Ascending aorta (tissue), 2 donors: ENCODE results near the gene EIF3I. TPM values are rescaled to one million over a fixed set of nuclear protein-coding genes. Genes with fewer than 3 reads are reported as not detected.

Source experiments
- DNase-seq, 2 donors: peaks; one replicate each; pipeline ENCODE4 v3.0.0-alpha.2; 2019; ENCODE audit warnings: low spot score in 2 of 2
- H3K27ac ChIP-seq, 2 donors: fragments of 200-600 bp; sonication (generic); one replicate each; pipeline ENCODE4 v1.5.1; 2016 to 2017; ENCODE audit warnings: mild to moderate bottlenecking in 1 of 2
- H3K27me3 ChIP-seq: fragments of 200-600 bp; sonication (generic); one replicate; pipeline ENCODE4 v1.5.1; 2017
- H3K36me3 ChIP-seq, 2 donors: fragments of 200-600 bp; sonication (generic); one replicate each; pipeline ENCODE4 v1.5.1; 2016
- H3K4me1 ChIP-seq, 2 donors: fragments of 200-600 bp; sonication (generic); one replicate each; pipeline ENCODE4 v1.5.1; 2016 to 2017; ENCODE audit warnings: mild to moderate bottlenecking in 1 of 2
- H3K4me3 ChIP-seq, 2 donors: fragments of 200-600 bp; sonication (generic); one replicate each; pipeline ENCODE4 v1.5.1; 2016 to 2017; ENCODE audit warnings: mild to moderate bottlenecking in 1 of 2
- H3K9me3 ChIP-seq, 2 donors: fragments of 200-600 bp; sonication (generic); one replicate each; pipeline ENCODE4 v1.5.1; 2016
- intact Hi-C: fragments of 100-400 bp; cut with DNase I; formaldehyde crosslinking; loops from one replicate; pipeline ENCODE4 v1.15.1; 2023
- total RNA-seq: library from RNA; depleted of rRNA; stranded (reverse); fragments of >200 nt; gene quantifications from one replicate; pipeline ENCODE4 v1.1.0, GENCODE V29; 2016
- TF ChIP-seq, protein P1 (sequence below), 3 experiments: fragments of 200-600 bp in 2 of 3; fragments of 450-650 bp in 1 of 3; sonication (generic) in 2 of 3; IDR thresholded peaks; one replicate each; pipeline ENCODE4 v1.5.1; 2016 to 2019; ENCODE audit warnings: antibody characterized with exemption in 3 of 3, mild to moderate bottlenecking in 1 of 3, moderate library complexity in 1 of 3

EIF3I gene
- total RNA-seq, 1 donor from 2014 or later = 234 TPM

DNA sequence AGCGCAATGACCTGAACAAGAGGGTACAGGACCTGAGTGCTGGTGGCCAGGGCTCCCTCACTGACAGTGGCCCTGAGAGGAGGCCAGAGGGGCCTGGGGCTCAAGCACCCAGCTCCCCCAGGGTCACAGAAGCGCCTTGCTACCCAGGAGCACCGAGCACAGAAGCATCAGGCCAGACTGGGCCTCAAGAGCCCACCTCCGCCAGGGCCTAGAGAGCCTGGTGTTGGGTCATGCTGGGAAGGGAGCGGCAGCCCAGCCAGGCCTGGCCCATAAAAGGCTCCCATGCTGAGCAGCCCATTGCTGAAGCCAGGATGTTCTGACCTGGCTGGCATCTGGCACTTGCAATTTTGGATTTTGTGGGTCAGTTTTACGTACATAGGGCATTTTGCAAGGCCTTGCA, 27.2 kb upstream of the EIF3I start:
- H3K9me3 ChIP-seq = no peaks in the 10 kb centered on the region
- no peak overlapping the region for H3K4me3 ChIP-seq
- no peak overlapping the region for H3K27ac ChIP-seq
- no peaks in the 10 kb centered on the region for H3K27me3 ChIP-seq
- H3K36me3 ChIP-seq = peaks cover 68 to 86% of the 10 kb centered on the region in 2 donors
- DNase-seq = no peak
- intact Hi-C loops = no loop called here
- peaks cover 6 to 9% of the 10 kb centered on the region in 2 donors for H3K4me1 ChIP-seq
- TF ChIP-seq, protein P1, sequence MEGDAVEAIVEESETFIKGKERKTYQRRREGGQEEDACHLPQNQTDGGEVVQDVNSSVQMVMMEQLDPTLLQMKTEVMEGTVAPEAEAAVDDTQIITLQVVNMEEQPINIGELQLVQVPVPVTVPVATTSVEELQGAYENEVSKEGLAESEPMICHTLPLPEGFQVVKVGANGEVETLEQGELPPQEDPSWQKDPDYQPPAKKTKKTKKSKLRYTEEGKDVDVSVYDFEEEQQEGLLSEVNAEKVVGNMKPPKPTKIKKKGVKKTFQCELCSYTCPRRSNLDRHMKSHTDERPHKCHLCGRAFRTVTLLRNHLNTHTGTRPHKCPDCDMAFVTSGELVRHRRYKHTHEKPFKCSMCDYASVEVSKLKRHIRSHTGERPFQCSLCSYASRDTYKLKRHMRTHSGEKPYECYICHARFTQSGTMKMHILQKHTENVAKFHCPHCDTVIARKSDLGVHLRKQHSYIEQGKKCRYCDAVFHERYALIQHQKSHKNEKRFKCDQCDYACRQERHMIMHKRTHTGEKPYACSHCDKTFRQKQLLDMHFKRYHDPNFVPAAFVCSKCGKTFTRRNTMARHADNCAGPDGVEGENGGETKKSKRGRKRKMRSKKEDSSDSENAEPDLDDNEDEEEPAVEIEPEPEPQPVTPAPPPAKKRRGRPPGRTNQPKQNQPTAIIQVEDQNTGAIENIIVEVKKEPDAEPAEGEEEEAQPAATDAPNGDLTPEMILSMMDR (IDR thresholded peaks at IDR 0.05) = no peak

DNA sequence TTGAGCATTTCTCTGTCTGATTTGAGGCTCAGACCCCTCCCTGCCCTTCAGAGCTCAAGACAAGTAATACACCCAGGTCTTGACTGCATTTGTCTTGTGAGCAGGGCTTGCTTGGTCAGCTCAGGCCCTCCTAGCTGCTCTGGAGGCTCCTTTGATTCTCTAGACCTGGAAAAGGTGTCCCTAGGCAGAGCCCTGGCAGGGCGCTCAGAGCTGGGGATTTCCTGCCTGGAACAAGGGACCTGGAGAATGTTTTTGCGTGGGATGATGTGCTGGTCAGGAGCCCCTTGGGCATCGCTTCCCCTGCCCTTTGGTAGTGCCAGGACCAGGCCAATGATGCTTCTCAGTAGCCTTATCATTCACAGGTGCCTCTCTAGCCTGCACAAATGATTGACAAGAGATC, 26.7 kb upstream of the EIF3I start:
- H3K36me3 ChIP-seq = peaks cover 62 to 80% of the 10 kb centered on the region in 2 donors
- TF ChIP-seq, protein P1 (IDR thresholded peaks at IDR 0.05) = no peak
- no peaks in the 10 kb centered on the region for H3K9me3 ChIP-seq
- peaks cover 7 to 10% of the 10 kb centered on the region in 2 donors for H3K4me1 ChIP-seq
- H3K27me3 ChIP-seq = no peaks in the 10 kb centered on the region
- intact Hi-C loops = no loop called here
- H3K27ac ChIP-seq = no peak overlapping the region
- no peak overlapping the region for H3K4me3 ChIP-seq
- DNase-seq = no peak

DNA sequence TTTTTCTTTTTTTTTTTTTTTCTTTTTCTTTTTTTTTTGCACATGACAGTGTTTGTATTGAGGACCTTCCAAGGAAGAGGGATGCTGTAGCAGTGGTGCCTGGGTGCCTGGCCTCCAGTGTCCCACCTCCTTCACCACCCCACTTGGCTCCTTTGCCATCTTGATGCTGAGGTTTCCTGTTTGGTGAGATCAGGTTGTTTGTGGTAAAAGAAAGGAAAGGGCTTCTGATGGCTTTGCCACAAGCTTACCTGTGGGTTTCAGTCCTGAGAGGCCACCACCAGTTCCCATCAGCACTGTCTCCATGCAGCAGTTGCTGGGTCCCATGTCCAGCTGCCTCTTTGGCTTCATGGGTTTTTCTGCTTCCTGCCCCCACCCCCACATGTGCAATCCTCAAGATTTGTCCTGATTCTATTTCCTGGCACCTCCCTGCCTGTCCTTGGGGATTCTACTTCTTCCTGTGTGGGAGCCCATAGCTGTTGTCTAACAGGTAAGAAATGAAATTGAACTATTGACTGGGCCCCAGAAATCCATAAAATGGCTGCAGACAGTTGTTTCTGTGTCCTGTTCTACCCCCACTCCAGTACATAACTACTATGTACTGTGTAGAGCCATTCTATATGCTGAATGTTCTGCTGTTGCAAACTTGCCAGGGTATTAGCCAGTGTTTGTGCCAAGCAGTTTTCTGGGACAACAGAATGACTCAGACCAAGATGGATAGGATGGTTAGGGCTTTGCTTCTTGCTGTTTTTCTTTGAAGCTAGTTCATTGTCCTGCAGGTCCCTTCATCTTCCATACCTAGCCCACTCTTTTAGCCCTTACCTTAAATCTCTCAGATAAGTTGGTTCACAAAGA, 26.0 kb upstream of the EIF3I start:
- no peak for DNase-seq
- TF ChIP-seq, protein P1 (IDR thresholded peaks at IDR 0.05) = no peak
- Histone ChIP-seq H3K27me3 (no peaks in the 10 kb centered on the region), H3K4me1 (peaks cover 7 to 11% of the 10 kb centered on the region in 2 donors), H3K4me3 (no peak overlapping the region), H3K27ac (no peak overlapping the region), H3K36me3 (peaks cover 57 to 74% of the 10 kb centered on the region in 2 donors), H3K9me3 (no peaks in the 10 kb centered on the region)
- intact Hi-C loops = no loop called here

DNA sequence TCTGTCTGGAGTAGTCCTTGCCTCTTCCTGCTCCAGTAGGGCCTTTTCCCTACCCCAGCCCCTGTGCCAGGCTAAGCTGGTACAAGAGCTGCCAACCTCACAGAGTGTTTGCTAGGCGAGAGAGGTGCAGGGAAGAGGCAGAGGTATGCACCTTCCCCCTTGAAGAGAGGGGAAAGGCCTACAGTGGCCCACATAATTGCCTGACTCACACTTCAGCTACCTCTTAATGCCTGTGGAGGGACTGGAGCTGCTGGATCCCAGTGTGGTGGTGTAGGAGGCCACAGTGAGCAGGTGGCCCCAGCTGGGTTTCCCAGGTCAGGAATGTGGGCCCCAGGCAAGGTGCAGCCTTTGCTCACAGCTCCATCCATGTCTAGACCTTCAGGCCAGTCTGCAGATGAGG, 25.1 kb upstream of the EIF3I start:
- H3K4me1 ChIP-seq = peaks cover 7 to 18% of the 10 kb centered on the region in 2 donors
- H3K4me3 ChIP-seq = no peak overlapping the region
- peaks cover 48 to 65% of the 10 kb centered on the region in 2 donors for H3K36me3 ChIP-seq
- H3K9me3 ChIP-seq = no peaks in the 10 kb centered on the region
- TF ChIP-seq, protein P1 (IDR thresholded peaks at IDR 0.05) = no peak
- H3K27ac ChIP-seq = no peak overlapping the region
- intact Hi-C loops = no loop called here
- no peaks in the 10 kb centered on the region for H3K27me3 ChIP-seq
- no peak for DNase-seq

DNA sequence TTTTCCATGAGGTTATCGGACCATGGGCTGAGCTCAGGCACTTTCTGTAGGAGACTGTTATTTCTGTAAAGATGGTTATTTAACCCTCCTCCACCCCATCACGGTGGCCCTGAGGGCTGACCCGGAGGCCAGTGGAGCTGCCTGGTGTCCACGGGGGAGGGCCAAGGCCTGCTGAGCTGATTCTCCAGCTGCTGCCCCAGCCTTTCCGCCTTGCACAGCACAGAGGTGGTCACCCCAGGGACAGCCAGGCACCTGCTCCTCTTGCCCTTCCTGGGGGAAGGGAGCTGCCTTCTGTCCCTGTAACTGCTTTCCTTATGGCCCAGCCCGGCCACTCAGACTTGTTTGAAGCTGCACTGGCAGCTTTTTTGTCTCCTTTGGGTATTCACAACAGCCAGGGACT, 24.4 kb upstream of the EIF3I start:
- no peak for DNase-seq
- Histone ChIP-seq H3K27me3 (no peaks in the 10 kb centered on the region), H3K27ac (no peak overlapping the region), H3K9me3 (no peaks in the 10 kb centered on the region), H3K36me3 (peaks cover 41 to 57% of the 10 kb centered on the region in 2 donors), H3K4me3 (no peak overlapping the region), H3K4me1 (peaks cover 7 to 18% of the 10 kb centered on the region in 2 donors)
- TF ChIP-seq, protein P1 (IDR thresholded peaks at IDR 0.05) = no peak
- intact Hi-C loops = no loop called here
